ENCODE results near the gene FAM149B1. TPM values are rescaled to one million over a fixed set of nuclear protein-coding genes. Genes with fewer than 3 reads are reported as not detected.

FAM149B1 gene
- total RNA-seq, 1 donor from 2014 or later = 35.9 TPM

DNA sequence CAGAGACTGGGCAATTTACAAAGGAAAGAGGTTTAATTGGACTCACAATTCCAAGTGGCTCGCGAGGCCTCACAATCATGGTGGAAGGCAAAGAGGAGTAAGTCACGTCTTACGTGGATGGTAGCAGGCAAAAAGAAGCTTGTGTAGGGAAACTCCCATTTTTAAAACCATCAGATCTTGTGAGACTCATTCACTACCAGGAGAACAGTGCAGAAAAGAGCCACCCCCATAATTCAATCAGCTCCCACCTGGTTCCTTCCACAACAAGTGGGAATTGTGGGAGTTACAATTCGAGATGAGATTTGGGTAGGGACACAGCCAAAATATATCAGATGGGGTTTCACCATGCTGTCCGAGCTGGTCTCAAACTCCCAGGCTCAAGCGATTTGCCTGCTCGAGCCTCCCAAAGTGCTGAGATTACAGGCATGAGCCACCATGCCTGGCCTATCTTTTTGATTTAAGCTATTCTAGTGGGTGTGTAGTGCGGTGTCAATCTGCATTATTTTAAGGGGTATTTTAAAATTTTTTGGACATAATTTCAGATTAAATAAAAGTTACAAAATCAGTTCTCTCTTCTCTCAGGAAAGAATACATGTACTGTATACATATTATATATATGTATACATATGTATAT, 93.6 kb downstream of the FAM149B1 start:
- Mint-ChIP-seq H3K4me1 (ENCODE audit: low read depth) (no peaks in the 10 kb centered on the region), H3K9me3 (ENCODE audit: low read depth) (peaks cover 7% of the 10 kb centered on the region), H3K27me3 (no peaks in the 10 kb centered on the region), H3K4me3 (ENCODE audit: low read depth) (no peak overlapping the region), H3K27ac (no peak overlapping the region), H3K36me3 (ENCODE audit: insufficient read depth) (no peaks in the 10 kb centered on the region)
- TF ChIP-seq, protein P1, sequence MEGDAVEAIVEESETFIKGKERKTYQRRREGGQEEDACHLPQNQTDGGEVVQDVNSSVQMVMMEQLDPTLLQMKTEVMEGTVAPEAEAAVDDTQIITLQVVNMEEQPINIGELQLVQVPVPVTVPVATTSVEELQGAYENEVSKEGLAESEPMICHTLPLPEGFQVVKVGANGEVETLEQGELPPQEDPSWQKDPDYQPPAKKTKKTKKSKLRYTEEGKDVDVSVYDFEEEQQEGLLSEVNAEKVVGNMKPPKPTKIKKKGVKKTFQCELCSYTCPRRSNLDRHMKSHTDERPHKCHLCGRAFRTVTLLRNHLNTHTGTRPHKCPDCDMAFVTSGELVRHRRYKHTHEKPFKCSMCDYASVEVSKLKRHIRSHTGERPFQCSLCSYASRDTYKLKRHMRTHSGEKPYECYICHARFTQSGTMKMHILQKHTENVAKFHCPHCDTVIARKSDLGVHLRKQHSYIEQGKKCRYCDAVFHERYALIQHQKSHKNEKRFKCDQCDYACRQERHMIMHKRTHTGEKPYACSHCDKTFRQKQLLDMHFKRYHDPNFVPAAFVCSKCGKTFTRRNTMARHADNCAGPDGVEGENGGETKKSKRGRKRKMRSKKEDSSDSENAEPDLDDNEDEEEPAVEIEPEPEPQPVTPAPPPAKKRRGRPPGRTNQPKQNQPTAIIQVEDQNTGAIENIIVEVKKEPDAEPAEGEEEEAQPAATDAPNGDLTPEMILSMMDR (IDR thresholded peaks at IDR 0.05; ENCODE audit: unreplicated experiment) = no peak
- DNase-seq (ENCODE audit: low spot score, unreplicated experiment) = no peak

DNA sequence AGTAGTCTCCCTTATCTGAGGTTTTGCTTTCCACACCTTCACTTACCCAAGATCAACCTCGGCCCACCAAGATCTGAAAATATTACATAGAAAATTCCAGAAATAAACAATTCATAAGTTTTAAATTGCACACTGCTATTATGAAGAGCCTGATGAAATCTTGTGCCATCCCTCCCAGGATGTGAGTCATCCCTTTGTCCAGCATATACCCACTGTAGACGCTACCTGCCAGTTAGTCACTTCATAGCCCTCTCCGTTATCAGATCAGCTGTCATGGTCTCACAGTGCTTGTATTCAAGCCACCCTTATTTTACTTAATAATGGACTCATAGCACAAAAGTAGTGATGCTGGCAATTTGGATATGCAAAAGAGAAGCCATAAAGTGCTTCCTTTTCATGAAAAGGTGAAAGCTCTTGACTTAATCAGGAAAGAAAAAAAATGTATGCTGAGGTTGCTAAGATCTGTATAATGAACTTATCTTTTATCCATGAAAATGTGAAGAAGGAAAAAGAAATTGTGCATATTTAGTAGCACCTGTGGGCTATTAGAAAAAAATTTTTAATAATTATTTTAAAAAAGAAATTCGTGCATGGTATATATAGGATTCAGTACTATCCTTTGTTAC, 94.3 kb downstream of the FAM149B1 start:
- Mint-ChIP-seq H3K9me3 (ENCODE audit: low read depth) (peaks cover 7% of the 10 kb centered on the region), H3K4me3 (ENCODE audit: low read depth) (no peak overlapping the region), H3K27me3 (no peaks in the 10 kb centered on the region), H3K4me1 (ENCODE audit: low read depth) (no peaks in the 10 kb centered on the region), H3K36me3 (ENCODE audit: insufficient read depth) (no peaks in the 10 kb centered on the region), H3K27ac (no peak overlapping the region)
- TF ChIP-seq, protein P1 (IDR thresholded peaks at IDR 0.05; ENCODE audit: unreplicated experiment) = no peak
- no peak for DNase-seq (ENCODE audit: low spot score, unreplicated experiment)

DNA sequence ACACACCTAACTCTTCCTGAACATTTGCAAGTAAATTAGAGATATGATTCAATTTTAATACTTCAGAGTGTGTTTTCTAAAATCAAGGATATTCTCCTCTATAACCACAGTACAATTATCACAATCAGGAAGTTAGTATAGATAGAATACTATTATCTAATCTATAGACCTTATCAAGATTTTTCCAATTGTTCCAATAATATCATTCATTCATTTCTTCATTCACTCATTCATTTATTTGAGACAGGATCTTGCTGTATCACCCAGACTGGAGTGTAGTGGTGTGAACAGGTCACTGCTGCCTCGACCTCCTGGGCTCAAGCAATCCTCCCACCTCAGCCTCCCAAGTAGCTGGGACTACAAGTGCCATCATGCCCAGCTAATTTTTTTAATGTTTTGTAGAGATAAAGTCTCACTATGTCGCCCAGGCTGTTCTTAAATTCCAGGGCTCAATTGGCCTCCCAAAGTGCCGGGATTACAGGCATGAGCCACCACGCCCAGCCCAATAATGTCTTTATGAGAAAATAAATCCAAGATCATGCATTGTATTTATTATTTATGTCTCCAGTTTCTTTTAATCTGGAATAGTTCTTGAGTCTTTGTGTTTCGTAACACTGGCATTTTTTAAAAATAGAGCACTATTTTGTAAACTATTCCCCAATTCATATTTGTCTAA, 95.1 kb downstream of the FAM149B1 start:
- Mint-ChIP-seq H3K9me3 (ENCODE audit: low read depth) (peaks cover 7% of the 10 kb centered on the region), H3K36me3 (ENCODE audit: insufficient read depth) (no peaks in the 10 kb centered on the region), H3K27me3 (no peaks in the 10 kb centered on the region), H3K4me3 (ENCODE audit: low read depth) (no peak overlapping the region), H3K4me1 (ENCODE audit: low read depth) (no peaks in the 10 kb centered on the region), H3K27ac (no peak overlapping the region)
- DNase-seq (ENCODE audit: low spot score, unreplicated experiment) = no peak
- TF ChIP-seq, protein P1 (IDR thresholded peaks at IDR 0.05; ENCODE audit: unreplicated experiment) = no peak

DNA sequence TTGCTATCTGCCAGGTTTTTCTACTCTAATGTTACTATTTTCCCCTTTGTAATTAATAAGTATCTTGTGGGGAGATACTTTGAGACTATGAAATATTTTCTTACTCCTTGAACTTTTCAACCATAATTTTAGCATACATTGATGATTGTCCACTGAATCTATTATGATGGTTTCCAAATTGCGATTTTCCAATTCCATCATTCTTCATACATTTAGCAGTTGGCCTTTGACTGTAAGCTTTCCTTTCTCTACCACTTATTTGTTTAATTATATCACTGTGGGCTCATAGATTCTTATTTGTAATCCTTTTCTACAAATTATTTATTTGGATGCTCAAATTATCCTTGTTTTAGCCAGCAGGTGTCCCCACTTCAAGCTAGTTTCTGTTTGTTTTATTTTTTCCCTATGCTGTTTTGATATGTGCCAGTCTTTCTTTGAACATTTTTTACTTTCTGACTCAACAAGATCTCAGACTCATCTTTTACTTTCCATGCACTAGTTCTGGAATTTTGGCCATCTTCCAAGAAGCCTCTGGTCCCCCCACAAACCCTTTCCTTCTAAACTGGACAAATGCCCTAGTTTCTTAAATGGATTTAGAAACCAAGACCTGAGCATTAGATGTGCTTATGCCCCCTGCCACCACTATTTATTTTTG, 95.9 kb downstream of the FAM149B1 start:
- Mint-ChIP-seq H3K36me3 (ENCODE audit: insufficient read depth) (no peaks in the 10 kb centered on the region), H3K27me3 (no peaks in the 10 kb centered on the region), H3K4me3 (ENCODE audit: low read depth) (no peak overlapping the region), H3K4me1 (ENCODE audit: low read depth) (no peaks in the 10 kb centered on the region), H3K9me3 (ENCODE audit: low read depth) (peaks cover 6% of the 10 kb centered on the region), H3K27ac (no peak overlapping the region)
- TF ChIP-seq, protein P1 (IDR thresholded peaks at IDR 0.05; ENCODE audit: unreplicated experiment) = peak; percentile 57
- DNase-seq (ENCODE audit: low spot score, unreplicated experiment) = no peak

DNA sequence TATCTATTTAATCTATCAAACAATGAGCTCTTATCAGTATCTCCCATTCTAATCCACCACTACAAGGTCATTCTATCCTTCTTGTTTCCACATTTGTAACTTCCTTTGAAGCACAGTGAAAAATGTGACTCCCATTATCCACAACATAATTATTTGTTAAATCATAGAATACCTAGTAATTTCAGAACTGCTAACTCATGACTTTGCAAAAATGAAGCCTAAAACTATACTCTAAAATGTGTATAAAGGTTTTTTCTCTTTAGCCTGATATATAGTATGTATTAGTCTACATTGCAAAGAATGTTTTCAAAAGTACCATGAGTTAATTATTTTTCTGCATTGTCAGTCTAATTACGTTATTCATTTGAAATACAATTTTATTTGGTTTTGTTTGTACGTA, 96.5 kb downstream of the FAM149B1 start:
- H3K36me3 Mint-ChIP-seq (ENCODE audit: insufficient read depth) = no peaks in the 10 kb centered on the region
- H3K4me1 Mint-ChIP-seq (ENCODE audit: low read depth) = no peaks in the 10 kb centered on the region
- H3K27me3 Mint-ChIP-seq = no peaks in the 10 kb centered on the region

More for the DNA sequence above, 96.5 kb downstream of the FAM149B1 start:
- TF ChIP-seq, protein P1 (IDR thresholded peaks at IDR 0.05; ENCODE audit: unreplicated experiment) = no peak
- Mint-ChIP-seq H3K27ac (no peak overlapping the region), H3K9me3 (ENCODE audit: low read depth) (no peaks in the 10 kb centered on the region), H3K4me3 (ENCODE audit: low read depth) (no peak overlapping the region)
- DNase-seq (ENCODE audit: low spot score, unreplicated experiment) = no peak
